ENCODE results near the gene PTPRF. TPM values are rescaled to one million over a fixed set of nuclear protein-coding genes. Genes with fewer than 3 reads are reported as not detected.

PTPRF gene
- total RNA-seq, 1 donor from 2014 or later = 290 TPM

DNA sequence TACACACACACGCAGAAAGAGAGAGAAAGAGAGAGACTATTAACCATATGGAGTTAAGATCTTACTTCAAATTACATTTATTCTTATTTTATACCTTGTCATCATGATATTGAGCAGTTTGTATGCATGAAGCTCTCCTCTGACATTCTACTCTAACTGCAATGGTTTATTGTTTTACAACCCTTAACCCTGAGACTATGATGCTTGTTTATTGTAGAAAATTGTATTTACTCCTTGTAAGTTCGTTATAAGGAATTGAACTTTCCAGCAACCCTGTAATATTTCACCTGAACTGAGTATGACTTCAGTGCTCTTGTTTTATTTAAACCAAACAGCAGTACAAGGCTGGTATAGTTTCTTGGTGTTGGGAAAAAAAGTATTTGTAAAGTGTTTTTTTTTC, 18.6 kb upstream of the PTPRF start:
- ATAC-seq (no peak), DNase-seq (ENCODE audit: low spot score) (no peak)

DNA sequence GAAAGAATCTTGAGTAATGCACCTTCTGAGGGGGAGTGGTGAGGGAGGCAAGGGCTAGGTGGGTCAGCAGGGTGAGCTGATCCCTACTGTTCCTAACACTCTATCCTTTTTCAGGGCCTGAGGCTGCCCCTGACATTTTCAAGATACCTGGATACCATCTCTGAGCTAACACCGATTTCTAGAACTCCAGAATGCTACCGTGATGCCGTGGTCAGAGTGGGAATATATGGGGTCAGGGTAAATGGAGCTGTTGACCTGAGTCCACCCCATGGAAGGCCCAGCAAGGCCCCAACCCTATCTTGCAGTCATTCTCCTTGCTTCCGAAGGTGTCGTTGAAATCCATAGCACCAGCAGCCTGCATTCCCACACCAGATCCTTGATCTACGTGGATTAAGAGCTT, 18.0 kb upstream of the PTPRF start:
- no peak for ATAC-seq

GRCh38 chr1:43513471-43514173, 17.1 kb upstream of the PTPRF start:
- no peak for ATAC-seq
- no peak for DNase-seq (ENCODE audit: low spot score)

More for the DNA sequence above, 18.0 kb upstream of the PTPRF start:
- no peak for DNase-seq (ENCODE audit: low spot score)

DNA sequence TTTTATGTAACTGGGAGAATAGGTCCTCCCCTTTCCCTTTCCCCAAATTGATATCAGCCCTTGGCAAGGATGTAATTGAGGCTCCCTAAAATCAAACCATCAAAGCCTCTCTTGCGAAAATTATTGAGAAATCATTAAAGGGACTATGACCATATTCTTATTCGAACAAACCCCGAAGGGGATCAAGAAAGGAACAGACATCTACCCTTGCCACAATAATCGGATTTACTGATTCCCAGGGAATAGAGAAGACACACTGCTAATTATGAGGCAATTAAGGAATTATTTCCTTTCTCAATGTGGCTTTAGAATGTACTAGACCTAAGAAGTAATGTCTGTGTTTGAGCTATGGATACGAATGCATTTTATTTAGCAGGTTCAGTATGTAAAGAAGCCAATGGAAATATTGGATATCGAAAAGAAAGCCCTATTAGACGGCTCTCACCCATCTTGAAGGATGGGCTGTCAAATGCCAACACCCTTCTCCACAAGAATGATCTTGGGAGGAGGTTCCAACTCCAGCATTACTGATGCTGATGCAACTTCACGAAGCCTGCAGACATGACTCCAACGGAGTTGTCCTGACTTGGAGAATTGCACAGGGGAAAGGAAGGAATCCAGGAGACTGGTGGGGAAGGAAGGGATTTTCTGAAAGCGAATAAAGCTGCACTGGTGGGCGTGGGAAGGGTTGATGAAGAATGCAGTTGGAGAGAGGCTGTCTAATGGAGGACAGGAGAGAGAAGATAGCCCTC, 11.6 kb upstream of the PTPRF start:
- DNase-seq (ENCODE audit: low spot score) = no peak
- ATAC-seq = no peak

GRCh38 chr1:43520100-43520778, 10.4 kb upstream of the PTPRF start:
- DNase-seq (ENCODE audit: low spot score) = no peak
- ATAC-seq = no peak

DNA sequence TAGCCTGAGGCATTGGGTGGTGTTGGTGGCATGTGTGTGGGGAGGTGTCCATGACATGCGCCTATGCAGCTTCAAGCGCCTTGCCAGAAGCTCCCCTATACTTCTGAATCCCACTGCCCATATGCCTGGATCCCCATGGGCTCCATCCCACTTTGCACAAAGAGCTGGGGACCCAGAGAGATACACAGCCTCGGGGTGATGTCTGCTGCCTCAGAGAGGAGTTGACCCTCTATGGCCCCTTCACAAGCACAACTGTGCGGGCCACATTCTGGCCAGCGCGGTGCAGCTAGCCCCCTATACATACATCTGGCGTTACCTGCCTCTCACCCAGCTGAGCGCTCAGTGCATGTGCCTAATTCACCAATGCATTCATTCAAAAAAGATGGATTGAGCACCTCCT, 9.6 kb upstream of the PTPRF start:
- no peak for ATAC-seq
- no peak for DNase-seq (ENCODE audit: low spot score)

GRCh38 chr1:43521756-43522155, 8.9 kb upstream of the PTPRF start:
- ATAC-seq (no peak), DNase-seq (ENCODE audit: low spot score) (no peak)

DNA sequence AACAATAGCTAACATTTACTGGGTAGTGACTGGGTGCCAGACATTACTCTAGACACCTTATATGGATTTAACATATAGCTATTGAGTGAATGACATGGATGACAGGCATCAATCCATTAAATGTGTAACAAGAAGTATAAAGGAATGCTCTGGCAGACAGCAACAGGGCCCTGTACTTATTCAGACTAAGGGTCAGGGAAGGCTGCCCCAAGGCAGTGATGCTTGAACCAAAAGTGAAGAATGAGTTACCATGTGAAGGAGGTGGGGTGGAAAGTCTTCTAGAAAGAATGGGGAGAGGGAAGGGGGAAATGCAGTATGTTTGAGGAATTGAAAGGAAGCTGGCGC, 8.3 kb upstream of the PTPRF start:
- DNase-seq (ENCODE audit: low spot score) (no peak), ATAC-seq (no peak)

DNA sequence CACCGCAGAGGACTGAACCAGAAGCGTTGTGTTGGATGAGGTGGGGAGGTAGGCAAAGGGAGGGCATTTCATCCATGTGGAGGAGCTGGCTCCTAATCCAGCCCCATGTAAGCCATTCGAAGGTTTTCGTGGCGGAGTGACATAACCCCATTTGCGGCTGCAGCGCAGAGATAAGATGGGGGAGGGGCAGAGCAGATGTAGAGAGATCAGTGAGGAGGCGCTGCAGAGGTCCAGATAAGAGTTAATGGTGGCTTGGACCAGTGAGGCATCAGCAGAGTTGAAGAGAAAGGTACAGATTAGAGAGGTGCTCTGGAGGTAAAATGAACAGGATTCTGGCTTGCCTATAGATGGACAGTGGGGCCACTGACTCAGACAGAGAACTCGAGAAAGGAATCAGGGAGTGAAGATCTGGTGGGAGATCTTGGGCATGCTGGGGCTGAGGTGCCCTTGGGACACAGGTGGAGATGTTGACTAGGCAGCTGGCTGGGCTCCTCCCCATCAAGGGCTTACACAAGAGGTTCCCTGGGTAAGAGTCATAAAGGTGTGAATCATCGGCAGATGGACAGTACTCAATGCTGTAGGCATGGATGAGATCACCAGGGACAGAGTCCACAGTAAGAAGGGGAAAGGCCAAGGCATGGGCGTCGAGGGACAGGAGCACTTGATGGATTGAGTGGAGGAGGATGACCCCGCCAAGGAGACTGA, 7.8 kb upstream of the PTPRF start:
- no peak for DNase-seq (ENCODE audit: low spot score)

DNA sequence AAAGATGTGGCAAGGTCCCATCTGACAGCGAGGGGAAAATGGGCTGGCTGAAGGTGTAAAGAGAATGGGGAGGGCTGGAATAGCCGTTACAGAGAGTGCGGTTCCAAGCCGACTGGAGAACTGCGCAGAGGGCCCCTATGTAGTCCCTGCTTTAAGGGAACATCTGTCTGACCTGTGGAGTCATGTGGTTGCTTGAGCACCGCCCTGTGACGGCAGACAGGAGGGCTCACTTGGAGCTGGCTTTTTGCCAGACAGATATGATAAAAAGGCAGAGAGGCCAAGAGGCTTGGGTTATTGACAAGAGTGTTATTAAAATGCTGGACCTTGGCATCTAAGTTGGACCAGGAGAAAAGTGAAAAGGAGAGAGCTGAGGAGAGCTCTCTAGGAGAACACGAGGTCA, 5.9 kb upstream of the PTPRF start:
- DNase-seq (ENCODE audit: low spot score) = no peak

More for the DNA sequence above, 7.8 kb upstream of the PTPRF start:
- ATAC-seq = peak; percentile 44

DNA sequence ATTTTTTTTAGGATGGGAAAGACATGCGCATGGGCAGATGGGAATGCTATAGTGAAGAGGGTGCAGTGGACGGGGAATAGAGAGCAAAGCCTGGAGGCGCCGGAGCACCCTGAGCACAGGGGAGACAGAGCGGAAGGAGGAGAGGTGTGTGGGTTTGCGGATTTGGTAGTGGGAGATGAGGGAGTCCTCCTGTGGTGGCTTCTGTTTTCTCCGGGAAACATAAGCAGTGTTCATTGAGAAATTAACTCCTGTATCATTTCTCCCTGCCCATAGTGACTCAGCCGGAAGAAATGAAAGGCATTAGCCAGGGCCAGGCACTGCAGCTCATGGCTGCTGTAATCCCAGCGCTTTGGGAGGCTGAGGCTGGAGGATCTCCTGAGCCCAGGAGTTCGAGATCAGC, 4.7 kb upstream of the PTPRF start:
- DNase-seq (ENCODE audit: low spot score) = no peak
- no peak for ATAC-seq

More for the DNA sequence above, 5.9 kb upstream of the PTPRF start:
- ATAC-seq = no peak

- no peak for DNase-seq (ENCODE audit: low spot score)
Observed at GRCh38 chr1:43527111-43527878, 3.4 kb upstream of the PTPRF start.

GRCh38 chr1:43529206-43529731, 1.4 kb upstream of the PTPRF start:
- peak; percentile 86 for DNase-seq (ENCODE audit: low spot score)
- peak; percentile 72 for ATAC-seq

More at GRCh38 chr1:43527111-43527878, 3.4 kb upstream of the PTPRF start:
- ATAC-seq = peak; percentile 7

- ATAC-seq (peak; percentile 74), DNase-seq (ENCODE audit: low spot score) (peak; percentile 91)
Observed at GRCh38 chr1:43531107-43531905, 623 bp downstream of the PTPRF start.

GRCh38 chr1:43531906-43532584, 1.4 kb downstream of the PTPRF start:
- DNase-seq (ENCODE audit: low spot score) (no peak), ATAC-seq (peak; percentile 1)

DNA sequence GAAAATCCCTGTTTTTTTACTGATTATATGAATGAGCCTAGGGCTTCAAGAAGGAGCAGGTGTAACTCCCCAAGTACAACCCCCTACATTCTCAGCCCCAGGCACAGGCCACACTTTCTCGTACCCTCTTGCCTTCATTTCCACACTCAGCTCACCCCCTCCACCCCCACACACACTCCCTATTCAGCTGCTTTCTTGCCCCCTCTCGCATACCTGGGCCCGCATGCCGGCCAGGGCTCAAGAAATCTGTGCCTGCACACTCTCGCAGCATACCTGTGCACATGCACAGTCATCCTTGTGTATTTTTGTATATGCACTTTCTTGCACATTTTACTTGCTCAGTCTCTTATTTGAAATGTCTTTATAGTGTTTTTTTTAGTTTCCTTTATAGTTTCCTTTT, 2.0 kb downstream of the PTPRF start:
- no peak for DNase-seq (ENCODE audit: low spot score)
- no peak for ATAC-seq

DNA sequence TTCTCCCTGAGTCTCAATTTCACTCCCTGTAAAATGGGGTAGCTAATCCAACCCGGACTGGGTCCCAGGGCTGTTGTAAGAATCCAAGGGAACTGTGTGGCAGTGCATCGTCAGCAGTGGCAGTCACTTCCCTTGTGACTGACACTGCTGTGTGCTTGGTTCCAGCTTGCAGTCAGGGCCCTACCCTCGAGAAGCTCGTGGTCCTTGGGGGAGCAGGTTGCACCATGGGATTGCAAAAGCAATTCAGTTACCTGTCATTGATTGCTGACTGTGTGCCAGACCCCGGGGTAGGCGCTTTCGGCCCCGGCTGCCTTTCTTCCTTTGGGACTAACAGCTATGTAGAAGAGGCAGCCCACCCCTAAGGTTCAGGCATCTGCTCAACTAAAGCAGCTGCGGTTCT, 2.9 kb downstream of the PTPRF start:
- no peak for DNase-seq (ENCODE audit: low spot score)
- no peak for ATAC-seq

DNA sequence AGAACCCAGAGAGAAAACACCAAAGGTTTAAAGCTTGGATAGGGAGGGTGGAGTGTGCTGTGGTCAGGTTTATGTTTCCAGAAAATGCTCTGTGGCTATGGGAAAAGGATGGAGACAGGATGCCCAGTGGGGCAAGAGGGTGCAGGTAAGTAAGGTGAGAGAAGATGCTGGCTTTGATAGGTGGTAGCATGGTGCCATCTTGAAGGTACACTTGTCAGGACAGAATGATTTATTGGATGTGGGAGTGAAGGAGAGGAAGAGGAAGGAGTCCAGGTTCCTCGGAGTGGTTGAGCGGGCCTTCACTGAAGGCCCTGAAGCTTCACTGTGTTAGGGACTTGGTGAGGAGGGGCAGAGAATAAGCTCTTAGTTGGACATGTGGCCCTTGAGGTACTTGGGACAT, 3.6 kb downstream of the PTPRF start:
- ATAC-seq (no peak), DNase-seq (ENCODE audit: low spot score) (no peak)
